HG03025 (cell line): ENCODE results near the gene MTA3.
"Not testable (repeated sequence)": the region's sequence is repeated elsewhere in the genome, so short reads cannot be mapped to it uniquely, and the experiment has no call there.

ENCODE experiments used
- ATAC-seq: cut with Tn5 transposase; IDR thresholded peaks from one replicate; pipeline ENCODE4 v1.9.1; 2021; ENCODE audit warnings: mild to moderate bottlenecking, moderate library complexity; ENCODE audit not compliant: unreplicated experiment, low FRiP score

MTA3 gene

GRCh38 chr2:42568401-42569115 lies at the start of gene MTA3:
Gene MTA3, plus strand, starts transcription at chr2:42568632. Its CDS starts 114 bp downstream, at chr2:42568746.
- ATAC-seq = no peak

- ATAC-seq = no peak
Measured at GRCh38 chr2:42519624-42520023, 48.8 kb upstream of the MTA3 start.

DNA sequence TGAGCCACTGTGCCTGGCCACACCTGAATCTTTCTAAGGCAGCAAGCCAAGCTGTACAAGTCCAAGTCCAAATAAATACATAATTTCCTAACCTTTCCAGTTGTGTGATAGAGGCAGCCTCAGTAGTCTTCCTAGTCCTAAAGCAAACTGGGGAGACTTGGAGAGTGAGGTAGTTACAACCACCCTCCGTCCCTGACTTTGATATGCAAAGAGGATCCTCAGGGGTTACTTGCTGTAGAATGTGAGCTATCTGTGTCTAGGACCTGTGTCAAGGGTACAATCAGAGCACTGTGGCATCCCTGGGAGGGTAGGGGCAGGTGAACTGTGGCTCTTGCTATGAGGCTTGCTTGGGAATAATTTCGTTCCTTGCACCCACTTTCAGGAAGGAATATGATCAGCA lies 46.4 kb upstream of the MTA3 start:
- ATAC-seq = no peak

- no peak for ATAC-seq
Measured at GRCh38 chr2:42523341-42523740, 45.1 kb upstream of the MTA3 start.

- ATAC-seq = no peak
Measured at GRCh38 chr2:42532397-42532796, 36.0 kb upstream of the MTA3 start.

DNA sequence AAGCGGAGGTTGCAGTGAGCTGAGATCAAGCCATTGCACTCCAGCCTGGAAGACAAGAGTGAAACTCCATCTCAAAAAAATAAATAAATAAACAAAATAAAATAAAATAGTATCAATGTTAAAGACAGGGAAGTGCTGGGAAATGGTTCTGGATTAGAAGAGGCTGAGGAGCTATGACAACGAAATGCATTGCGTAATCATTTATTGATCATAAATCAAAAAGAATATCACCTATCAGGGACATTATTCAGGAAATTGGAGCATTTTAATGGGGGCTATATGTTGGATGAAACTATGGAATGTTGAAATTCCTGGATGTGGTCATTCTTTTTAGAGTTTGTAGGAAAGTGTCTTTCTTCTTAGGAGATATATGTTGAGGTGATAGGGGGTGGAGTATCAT lies 30.9 kb upstream of the MTA3 start:
- no peak for ATAC-seq

GRCh38 chr2:42542871-42543270 lies 25.6 kb upstream of the MTA3 start:
- no peak for ATAC-seq

DNA sequence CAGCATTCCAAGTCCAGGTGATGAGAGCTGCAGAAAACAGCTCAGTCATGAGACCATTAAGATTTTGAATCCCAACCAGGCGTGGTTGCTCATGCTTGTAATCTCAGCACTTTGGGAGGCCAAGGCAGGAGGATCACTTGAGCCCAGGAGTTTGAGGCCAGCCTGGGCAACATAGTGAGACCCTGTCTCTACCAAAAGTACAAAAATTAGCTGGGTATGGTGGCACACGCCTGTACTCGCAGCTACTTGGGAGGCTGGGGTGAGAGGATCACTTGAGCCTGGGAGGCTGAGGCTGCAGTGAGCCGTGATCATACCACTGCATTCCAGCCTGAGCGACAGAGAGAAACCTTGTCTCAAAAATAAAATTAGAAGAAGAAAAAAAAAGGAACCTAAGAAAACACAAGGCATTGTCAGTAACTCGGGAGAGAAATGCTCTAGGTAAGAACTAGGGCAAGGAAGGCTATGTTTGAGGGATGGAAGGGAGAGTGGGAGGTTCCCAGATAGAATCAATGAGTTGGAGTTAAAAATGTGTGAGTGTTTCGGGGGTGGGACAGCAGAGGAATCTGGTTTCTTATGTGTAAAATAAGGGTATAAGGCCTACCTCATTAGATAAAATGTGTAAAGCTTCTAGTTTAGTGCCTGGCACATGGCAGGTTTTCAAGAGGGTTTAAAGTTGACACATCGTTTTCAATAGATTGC lies 23.3 kb upstream of the MTA3 start:
- no peak for ATAC-seq

DNA sequence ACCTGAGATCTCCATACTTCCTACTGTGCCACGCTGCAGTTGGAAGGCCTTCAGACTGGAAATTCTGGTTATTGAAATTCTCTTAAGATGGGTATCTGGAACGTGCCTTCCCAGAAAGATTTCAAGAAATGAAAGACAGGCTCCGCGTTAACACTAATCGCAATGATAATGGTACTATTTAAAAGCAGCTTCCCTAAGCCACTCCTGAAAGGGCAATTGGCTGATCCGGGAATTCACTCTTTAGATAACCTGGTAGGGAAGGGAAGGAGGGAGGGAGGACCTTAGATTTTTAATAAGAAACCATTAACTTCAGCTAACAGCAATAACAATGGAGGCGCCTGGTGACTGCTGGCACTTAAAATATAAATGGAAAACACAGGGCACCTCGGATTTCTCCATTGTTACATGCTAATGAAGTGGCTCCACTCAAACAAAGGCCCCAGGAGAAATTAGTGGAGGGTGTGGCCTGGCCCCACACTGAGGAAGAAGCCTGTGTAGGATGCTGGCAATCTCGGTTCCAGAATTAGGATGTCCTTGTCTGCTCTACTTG lies 22.5 kb upstream of the MTA3 start:
- ATAC-seq = no peak

GRCh38 chr2:42547014-42547413 lies 21.4 kb upstream of the MTA3 start:
- ATAC-seq = no peak

DNA sequence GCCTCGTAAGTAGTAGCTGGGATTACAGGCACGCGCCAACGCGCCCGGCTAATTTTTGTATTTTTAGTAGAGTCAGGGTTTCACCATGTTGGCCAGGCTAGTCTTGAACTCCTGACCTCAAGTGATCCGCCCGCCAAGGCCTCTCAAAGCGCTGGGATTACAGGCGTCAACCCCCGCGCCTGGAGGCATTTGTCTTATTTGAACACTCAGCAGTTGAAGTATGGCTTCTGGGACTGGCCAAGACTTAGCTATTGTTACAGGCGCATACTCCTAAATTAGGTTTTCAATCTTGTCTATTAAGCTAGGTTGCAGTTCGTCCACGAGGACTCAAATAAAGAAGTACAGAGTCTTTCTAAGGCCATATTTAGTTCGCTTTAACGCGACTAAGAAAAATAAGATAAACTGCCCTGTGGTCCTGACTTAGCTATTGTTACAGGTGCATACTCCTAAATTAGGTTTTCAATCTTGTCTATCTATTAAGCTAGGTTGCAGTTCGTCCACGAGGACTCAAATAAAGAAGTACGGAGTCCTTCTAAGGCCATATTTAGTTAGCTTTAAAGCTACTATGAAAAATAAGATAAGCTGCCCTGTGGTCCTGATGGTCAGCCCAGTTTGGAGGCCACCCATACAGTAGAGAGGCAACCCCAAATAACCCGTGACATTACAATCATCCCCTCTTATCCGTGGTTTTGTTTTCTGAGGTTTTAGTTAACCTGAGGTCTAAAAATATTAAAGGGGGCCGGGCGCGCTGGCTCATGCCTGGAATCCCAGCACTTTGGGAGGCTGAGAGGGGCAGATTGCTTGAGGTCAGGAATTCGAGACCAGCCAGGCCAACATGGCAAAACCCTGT lies 20.8 kb upstream of the MTA3 start:
- ATAC-seq = no peak

DNA sequence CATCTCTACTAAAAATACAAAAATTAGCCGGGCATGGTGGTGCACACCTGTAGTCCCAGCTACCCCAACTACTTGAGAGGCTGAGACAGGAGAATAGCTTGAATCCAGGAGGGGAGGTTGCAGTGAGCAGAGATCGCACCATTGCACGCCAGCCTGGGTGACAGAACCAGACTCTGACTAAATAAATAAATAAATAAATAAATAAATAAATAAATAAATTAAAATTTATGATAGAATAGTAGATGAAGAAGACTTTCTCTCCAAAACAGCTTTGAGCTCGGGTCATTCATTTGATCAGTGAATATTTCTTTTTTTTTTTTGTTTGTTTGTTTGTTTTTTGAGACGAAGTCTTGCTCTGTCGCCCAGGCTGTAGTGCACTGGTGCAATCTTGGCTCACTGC lies 17.6 kb upstream of the MTA3 start:
- no peak for ATAC-seq

- no peak for ATAC-seq
Measured at GRCh38 chr2:42554392-42554791, 14.0 kb upstream of the MTA3 start.

DNA sequence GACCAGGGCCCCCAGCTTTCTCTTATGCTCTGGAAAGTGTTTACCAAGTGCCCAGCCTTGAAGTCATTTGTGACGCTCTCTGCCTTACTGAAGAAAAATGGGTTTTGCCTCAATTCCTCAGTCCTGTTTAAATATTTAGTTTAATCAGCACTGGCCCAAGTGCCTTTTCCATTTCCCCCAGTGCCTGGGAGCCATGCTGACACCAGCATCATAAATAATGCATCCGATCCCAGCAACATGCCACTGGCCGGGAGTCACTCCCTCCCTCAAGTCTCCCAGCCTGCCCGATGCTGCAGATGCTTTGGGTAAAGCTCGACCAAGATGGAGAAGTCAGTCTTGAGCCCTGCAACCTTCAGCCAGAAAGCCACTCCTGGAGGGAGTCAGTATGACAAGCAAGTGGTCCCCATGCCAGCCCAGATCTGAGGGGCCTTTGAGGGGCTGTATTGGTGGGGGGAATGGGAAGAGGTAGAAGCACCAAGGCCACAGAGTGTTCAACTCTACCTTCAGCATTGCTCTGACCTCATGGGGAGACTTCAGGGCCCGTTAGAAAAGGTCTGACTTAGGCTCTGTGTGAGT lies 12.0 kb upstream of the MTA3 start:
- no peak for ATAC-seq

DNA sequence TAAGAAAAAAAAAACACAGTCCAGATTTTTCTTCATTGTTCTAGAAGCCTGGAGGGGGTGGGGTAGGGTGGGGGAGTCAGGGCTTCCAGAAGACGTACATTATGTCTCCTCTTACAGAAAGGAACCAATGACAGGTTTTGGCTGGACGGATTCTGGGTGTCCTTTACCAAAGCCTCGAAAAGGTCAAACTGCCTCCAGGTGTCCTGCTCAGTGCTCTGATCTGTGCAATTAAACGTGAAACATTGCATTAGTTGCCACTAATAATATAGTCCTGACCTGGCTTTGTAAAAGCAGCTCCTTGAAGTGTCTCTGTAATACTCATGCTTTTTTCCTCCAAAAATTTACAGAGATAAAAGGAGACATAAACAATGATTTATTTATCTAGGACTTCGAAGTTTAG lies 11.1 kb upstream of the MTA3 start:
- ATAC-seq = no peak

DNA sequence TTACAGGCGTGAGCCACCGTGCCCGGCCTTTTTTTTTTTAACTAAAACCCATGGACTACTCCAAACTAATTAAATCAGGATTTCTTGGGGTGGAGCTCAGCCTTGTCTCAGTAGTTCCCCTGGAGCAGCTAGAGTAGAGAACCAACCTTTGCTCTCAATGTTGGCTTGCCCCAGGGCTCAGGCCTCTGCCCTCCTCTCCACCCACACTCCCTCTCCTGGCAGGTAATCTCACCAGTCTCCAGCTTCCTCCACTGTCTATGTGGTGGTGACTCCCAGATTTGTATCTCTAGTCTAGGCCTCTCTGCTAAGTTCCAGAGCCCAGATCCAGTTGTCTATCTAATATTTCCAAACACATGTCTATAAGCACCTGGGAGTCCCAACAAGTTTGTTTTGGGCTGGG lies 9.6 kb upstream of the MTA3 start:
- ATAC-seq = no peak

DNA sequence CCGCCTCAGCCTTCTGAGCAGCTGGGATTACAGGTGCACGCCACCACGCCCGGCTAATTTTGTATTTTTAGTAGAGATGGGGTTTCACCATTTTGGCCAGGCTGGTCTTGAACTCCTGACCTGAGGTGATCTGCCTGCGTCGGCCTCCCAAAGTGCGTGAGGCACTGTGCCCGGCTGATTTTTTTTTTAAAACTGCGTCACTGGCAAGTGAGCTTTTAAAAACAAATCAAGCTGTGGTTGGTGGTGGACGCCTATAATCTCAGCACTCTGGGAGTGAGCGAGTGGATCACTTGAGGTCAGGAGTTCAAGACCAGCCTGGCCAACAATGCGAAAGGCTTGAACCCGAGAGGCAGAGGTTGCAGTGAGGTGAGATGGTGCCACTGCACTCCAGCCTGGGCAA lies 8.3 kb upstream of the MTA3 start:
- not testable (repeated sequence) for ATAC-seq

DNA sequence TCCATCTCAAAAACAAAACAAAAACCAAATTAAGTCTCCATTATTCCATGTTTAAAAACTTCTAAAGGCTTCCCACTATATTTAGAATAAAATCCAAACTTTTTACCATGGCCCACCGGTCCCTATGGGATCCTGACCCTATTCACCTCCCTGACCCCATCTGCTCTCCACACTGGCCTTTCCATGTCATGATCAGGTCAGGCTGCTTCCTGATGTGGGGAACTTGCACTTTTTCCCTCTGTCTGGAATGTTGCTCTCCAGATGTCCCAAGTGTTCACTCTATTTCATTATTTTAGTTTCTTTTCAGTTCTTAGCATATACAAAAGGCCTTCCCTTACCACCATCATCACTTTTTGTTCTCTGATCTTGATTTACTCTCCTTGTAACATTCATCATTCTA lies 7.5 kb upstream of the MTA3 start:
- ATAC-seq = no peak

DNA sequence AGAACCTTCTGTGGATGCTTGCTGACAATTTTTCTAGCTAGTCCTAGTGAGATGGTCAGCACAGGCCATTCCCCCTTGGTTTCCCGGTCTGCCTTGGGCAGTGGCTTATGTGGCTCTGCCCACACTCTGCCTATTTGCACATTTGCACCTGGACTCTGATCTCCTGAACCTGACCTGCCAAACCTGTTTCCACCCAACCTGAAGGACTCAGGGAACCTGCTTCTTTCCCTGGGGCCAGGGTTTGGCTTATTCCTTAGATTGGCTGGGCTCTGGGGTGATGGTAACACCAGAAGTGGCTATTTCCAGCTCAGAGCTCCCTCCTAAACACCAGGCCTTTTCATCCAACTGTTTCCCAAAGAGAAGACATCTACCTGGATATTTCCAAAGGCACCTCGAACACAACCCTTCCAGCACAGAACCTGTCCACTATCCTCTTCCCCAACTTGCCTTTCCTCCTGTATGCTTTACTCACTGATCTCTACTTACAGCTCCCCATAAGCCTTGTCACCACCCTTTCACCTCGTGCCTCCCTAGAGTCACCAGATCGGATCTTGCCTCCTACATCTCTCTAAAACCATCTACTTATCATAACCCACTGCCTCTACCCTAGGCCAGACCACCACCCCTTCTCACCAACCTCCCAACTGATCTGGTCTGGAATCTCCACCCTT lies 5.8 kb upstream of the MTA3 start:
- no peak for ATAC-seq

- no peak for ATAC-seq
Measured at GRCh38 chr2:42566025-42566424, 2.4 kb upstream of the MTA3 start.
